Psoas muscle (tissue), 8 donors: Measurements from ENCODE around the gene NAT16. TPM values are rescaled to one million over a fixed set of nuclear protein-coding genes. Genes with fewer than 3 reads are reported as not detected.
A peak's percentile ranks its signal among the peaks of the same experiment; 100 is the strongest.

Experiments
- ATAC-seq, 4 donors: fragments of 200-7000 bp; cut with Tn5 transposase; one replicate each; pipeline ENCODE4 v1.9.1; 2020; ENCODE audit warnings: moderate library complexity in 3 of 4, mild to moderate bottlenecking in 2 of 4
- DNase-seq, 2 donors: peaks; one replicate each; pipeline ENCODE4 v3.0.0-alpha.2; 2020
- H3K27ac ChIP-seq: fragments of 200-600 bp; one replicate; pipeline ENCODE4 v1.8.0; 2022
- H3K27me3 ChIP-seq, 3 donors: fragments of 200-600 bp in 1 of 3; one replicate each; pipeline versions ENCODE4 v1.6.1 to v1.8.0; 2013 to 2022; ENCODE audit warnings: low read length in 2 of 3, mild to moderate bottlenecking in 2 of 3, moderate library complexity in 1 of 3; ENCODE audit not compliant: insufficient read depth in 3 of 3
- H3K36me3 ChIP-seq, 2 donors: fragments of 200-600 bp in 1 of 2; one replicate each; pipeline versions ENCODE4 v1.6.1 to v1.8.0; 2013 to 2022; ENCODE audit warnings: low read depth in 1 of 2, mild to moderate bottlenecking in 1 of 2, moderate library complexity in 1 of 2; ENCODE audit not compliant: insufficient read depth in 1 of 2
- H3K4me1 ChIP-seq: fragments of 200-600 bp; one replicate; pipeline ENCODE4 v1.8.0; 2022
- H3K4me3 ChIP-seq: fragments of 200-600 bp; one replicate; pipeline ENCODE4 v1.8.0; 2022; ENCODE audit warnings: mild to moderate bottlenecking
- H3K9me3 ChIP-seq: fragments of 200-600 bp; one replicate; pipeline ENCODE4 v1.8.0; 2022
- CTCF ChIP-seq: fragments of 200-600 bp; IDR thresholded peaks from one replicate; pipeline ENCODE4 v1.8.0; 2022; ENCODE audit warnings: antibody characterized with exemption
- WGBS, 3 donors: extraction: QIAGEN DNeasy Blood & Tissue Kit; methylation state at CpG; one replicate each; pipeline versions ENCODE4 v1.1.6 to v1.1.7; 2013; 5-methylcytosine and 5-hydroxymethylcytosine counted together
- intact Hi-C, 2 donors: fragments of 100-400 bp; cut with DNase I; formaldehyde crosslinking; loops; one replicate each; pipeline versions ENCODE4 v1.11.0 to v1.14.2; 2022
- polyA plus RNA-seq, 3 donors: library from polyadenylated mRNA; stranded (reverse); fragments of 200-250 nt; gene quantifications; one replicate each; pipeline ENCODE4 v1.2.3, GENCODE V29; 2013
- total RNA-seq, 4 donors: library from RNA; stranded (reverse); fragmentation: NEBNext Ultra II Directional in 2 of 4; extraction: Animal tissue kit (Norgen Biotek cat#: 25700) in 2 of 4; gene quantifications; one replicate each; pipeline versions ENCODE4 v1.2.1 to v1.2.4, GENCODE V29; 2021 to 2023
- donor health status: healthy with polysubstance abuse.
- donor health status: DM: no; HTN: no; CAD: no; lungs with moderate emphysema.
- donor health status: Bipolar disorder and iron deficiency.
- donor health status: healthy.
- donor health status: DM: yes; HTN: yes; CAD: no.
- donor health status: DM: no; HTN: no; CAD: no.
- donor health status: DM: no; HTN: no; CAD: no.
- donor health status: DM: yes; HTN: yes; CAD: no.

Gene NAT16
- total and polyA plus RNA-seq, 7 donors: 0.01 TPM; not detected in 6

GRCh38 chr7:101153969-101154692 is 26.0 kb downstream of the NAT16 start, which contains the start of gene AP1S1:
TSS of gene AP1S1 (plus strand) at chr7:101154476. CDS start at chr7:101154515, 39 bp downstream.
- Histone ChIP-seq H3K4me3 (peak within 1 kb of the TSS; percentile 86), H3K4me1 (no peaks in the 10 kb centered on the region), H3K27me3 (peaks cover 0 to 6% (median 0%) of the 10 kb centered on the region in 3 donors), H3K9me3 (no peaks in the 10 kb centered on the region), H3K36me3 (peaks cover 0 to 20% of the 10 kb centered on the region in 2 donors), H3K27ac (no peak within 1 kb of the TSS)
- peak; percentile 97 to 99 (median 98) for ATAC-seq
- DNase-seq: peak; percentile 93 to 96
- 3 to 4% (median 3%) methylated on average over 32 to 51 of the region's 51 CpGs for WGBS, 3 donors
- no peak for TF ChIP-seq CTCF
- intact Hi-C loops: no loop called here

GRCh38 chr7:101151908-101152651 is 28.0 kb downstream of the NAT16 start:
- intact Hi-C loops: no loop called here
- Histone ChIP-seq H3K36me3 (peaks cover 0 to 2% of the 10 kb centered on the region in 2 donors), H3K9me3 (no peaks in the 10 kb centered on the region), H3K27me3 (peaks cover 0 to 12% (median 0%) of the 10 kb centered on the region in 3 donors), H3K4me3 (no peak overlapping the region), H3K4me1 (no peaks in the 10 kb centered on the region), H3K27ac (no peak overlapping the region)
- TF ChIP-seq CTCF: no peak
- 75 to 84% (median 80%) methylated on average over 2 of the region's 2 CpGs for WGBS, 3 donors
- DNase-seq (no peak), ATAC-seq (no peak)

- Histone ChIP-seq H3K27ac (no peak overlapping the region), H3K9me3 (no peaks in the 10 kb centered on the region)
- intact Hi-C loops: loop anchor here in 1 of 2 donors (5.0 kb wide), 2 partner anchors 51 to 141 kb away; no protein-coding TSS in a partner anchor
Observed at GRCh38 chr7:101140746-101141382, 39.2 kb downstream of the NAT16 start.

GRCh38 chr7:101140339-101140699 is 39.8 kb downstream of the NAT16 start:
- DNase-seq (no peak), ATAC-seq (no peak)
- H3K9me3 ChIP-seq: no peaks in the 10 kb centered on the region
- intact Hi-C loops: loop anchor here in 1 of 2 donors (5.0 kb wide), 2 partner anchors 52 to 142 kb away; no protein-coding TSS in a partner anchor
- no peaks in the 10 kb centered on the region for H3K36me3 ChIP-seq
- TF ChIP-seq CTCF: no peak
- 17 to 25% (median 18%) methylated on average over 3 of the region's 3 CpGs for WGBS, 3 donors
- no peak overlapping the region for H3K27ac ChIP-seq
- H3K27me3 ChIP-seq: peaks cover 0 to 22% (median 2%) of the 10 kb centered on the region in 3 donors
- H3K4me1 ChIP-seq: peaks cover 15% of the 10 kb centered on the region
- no peak overlapping the region for H3K4me3 ChIP-seq

More at GRCh38 chr7:101140746-101141382, 39.2 kb downstream of the NAT16 start:
- Histone ChIP-seq H3K27me3 (peaks cover 0 to 22% (median 2%) of the 10 kb centered on the region in 3 donors), H3K36me3 (no peaks in the 10 kb centered on the region), H3K4me3 (no peak overlapping the region), H3K4me1 (peaks cover 15% of the 10 kb centered on the region)
- ATAC-seq (no peak), DNase-seq (no peak)
- TF ChIP-seq CTCF: no peak
- 81 to 85% (median 83%) methylated on average over 4 of the region's 4 CpGs for WGBS, 3 donors
